ENCODE measurements around the gene KNTC1.
"Not testable (repeated sequence)": the region's sequence is repeated elsewhere in the genome, so short reads cannot be mapped to it uniquely, and the experiment has no call there.

Gene KNTC1

GRCh38 chr12:122558745-122559641 is 31.9 kb downstream of the KNTC1 start:
- DNase-seq (ENCODE audit: low spot score) = no peak

- no peak for DNase-seq (ENCODE audit: low spot score)
Measured at GRCh38 chr12:122560138-122560537, 33.1 kb downstream of the KNTC1 start.

DNA sequence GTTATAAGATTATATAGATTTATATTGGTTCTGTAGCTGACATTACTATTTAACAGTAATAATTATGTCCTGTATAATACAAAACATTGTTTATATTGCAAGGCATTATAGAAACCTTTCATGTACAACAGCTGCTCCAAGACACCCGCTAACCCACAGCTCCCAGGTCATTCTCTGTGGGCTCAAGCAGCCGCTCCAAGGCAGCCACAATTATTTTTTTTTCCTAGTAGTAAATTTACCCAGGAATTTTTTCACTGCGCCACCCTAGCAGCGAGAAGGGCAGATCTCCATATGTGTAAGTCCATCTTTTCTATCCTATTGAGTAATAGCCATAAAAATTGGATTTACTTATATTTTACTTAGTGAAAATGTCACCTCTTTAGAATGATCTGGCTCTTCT is 36.3 kb downstream of the KNTC1 start:
- no peak for DNase-seq (ENCODE audit: low spot score)

GRCh38 chr12:122566816-122567215 is 39.8 kb downstream of the KNTC1 start:
- DNase-seq (ENCODE audit: low spot score) = not testable (repeated sequence)

DNA sequence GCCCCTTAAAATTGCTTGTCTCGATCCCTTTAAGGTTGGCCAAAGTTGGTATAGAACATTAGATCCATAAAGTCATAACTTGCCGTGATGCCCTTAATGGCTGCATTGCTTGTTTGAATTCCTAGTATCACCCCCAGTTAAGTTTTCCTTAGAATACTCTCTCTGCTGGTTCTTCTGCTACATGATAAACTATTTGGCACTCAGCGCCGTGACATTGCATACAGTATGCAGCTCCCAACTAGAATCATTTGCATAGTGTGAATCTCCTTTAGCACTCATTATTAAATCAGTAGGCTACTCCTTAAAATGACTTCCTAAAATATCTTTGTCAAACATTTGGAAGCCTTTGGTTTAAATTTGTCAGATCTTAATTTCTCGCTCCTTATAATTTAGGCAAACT is 42.2 kb downstream of the KNTC1 start:
- no peak for DNase-seq (ENCODE audit: low spot score)

- DNase-seq (ENCODE audit: low spot score) = not testable (repeated sequence)
Measured at GRCh38 chr12:122570006-122570405, 43.0 kb downstream of the KNTC1 start.

- DNase-seq (ENCODE audit: low spot score) = no peak
Measured at GRCh38 chr12:122571821-122572220, 44.8 kb downstream of the KNTC1 start.

DNA sequence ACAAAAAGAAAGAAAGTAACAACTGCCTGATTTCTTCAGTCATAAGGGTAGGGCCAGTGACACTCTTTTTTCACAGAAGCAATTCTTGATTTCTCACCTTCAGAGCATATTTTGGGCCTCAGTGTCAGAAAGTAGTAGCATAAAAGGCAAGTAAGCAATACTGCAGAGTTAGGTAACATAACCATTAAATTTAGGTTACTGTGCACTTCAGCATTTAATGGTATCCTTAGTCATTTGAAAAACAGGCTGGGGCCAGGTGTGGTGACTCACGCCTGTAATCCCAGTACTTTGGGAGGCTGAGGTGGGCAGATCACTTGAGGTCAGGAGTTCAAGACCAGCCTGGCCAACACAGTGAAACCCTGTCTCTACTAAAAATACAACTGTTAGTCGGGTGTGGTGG is 56.2 kb downstream of the KNTC1 start:
- not testable (repeated sequence) for DNase-seq (ENCODE audit: low spot score)

DNA sequence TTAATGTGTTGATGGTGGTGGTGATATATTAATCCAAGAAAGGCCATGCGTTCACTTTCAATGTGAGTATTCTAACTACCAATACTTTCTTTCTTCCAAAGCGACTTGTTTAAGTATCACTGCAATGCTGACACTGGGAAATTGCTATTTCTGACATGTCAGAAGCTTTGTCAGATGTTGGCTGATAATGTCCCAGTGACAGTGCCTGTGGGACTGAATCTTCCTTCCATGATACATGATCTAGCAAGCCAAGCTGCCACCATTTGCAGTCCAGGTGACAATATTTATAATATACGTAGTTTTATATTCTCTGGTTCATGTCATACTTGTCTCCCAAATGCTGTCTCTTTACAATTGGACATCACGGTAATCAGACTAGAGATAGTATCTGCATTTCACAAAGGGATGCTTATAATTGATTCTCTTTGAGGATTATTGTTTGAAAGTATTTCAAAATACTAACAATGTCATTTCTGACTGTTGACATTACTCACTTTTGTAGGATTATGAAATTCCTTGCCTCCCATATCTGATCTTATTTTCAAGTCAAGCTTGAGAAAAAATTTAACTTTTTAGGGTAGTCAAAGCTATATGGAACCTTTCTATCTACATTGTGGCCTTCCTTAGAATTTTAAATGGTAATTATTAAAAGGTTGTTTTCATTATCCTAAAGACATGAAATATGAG is 57.3 kb downstream of the KNTC1 start:
- DNase-seq (ENCODE audit: low spot score) = no peak

GRCh38 chr12:122590990-122591389 is 63.9 kb downstream of the KNTC1 start:
- no peak for DNase-seq (ENCODE audit: low spot score)

DNA sequence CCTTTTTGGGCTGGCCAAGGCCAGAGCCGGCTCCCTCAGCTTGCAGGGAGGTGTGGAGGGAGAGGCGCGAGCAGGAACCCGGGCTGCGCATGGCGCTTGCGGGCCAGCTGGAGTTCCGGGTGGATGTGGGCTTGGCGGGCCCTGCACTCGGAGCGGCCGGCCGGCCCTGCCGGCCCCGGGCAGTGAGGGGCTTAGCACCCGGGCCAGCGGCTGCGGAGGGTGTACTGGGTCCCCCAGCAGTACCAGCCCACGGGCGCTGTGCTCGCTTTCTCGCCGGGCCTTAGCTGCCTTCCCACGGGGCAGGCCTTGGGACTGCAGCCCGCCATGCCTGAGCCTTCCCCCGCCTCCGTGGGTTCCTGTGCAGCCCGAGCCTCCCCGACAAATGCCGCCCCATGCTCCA is 64.9 kb downstream of the KNTC1 start:
- DNase-seq (ENCODE audit: low spot score) = not testable (repeated sequence)

DNA sequence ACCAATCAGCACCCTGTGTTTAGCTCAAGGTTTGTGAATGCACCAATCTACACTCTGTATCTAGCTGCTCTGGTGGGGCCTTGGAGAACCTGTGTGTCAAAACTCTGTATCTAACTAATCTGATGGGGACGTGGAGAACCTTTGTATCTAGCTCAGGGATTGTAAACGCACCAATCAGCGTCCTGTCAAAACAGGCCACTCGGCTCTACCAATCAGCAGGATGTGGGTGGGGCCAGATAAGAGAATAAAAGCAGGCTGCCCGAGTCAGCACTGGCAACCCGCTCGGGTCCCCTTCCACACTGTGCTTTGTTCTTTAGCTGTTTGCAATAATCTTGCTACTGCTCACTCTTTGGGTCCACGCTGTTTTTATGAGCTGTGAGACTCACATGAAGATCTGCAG is 65.5 kb downstream of the KNTC1 start:
- not testable (repeated sequence) for DNase-seq (ENCODE audit: low spot score)

DNA sequence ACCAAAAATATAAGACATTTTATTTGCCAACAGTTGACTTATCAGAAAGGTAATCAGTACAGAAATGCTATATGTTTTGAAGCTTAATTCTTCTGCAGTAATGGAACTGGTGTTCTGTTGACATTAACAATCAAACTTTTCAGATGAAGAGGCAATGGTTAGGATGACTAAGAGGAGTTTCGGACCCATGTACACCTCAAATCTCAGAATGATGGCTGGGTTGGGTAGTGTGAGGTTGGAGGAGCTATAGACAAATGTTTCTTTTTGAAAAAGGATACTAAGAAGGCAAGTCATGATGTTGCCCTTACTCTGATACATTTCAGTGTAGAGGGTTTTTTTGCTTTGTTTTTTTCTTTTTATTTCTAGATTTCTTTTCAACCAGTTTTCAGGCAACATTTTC is 66.9 kb downstream of the KNTC1 start:
- DNase-seq (ENCODE audit: low spot score) = no peak

- DNase-seq (ENCODE audit: low spot score) = no peak
Measured at GRCh38 chr12:122596838-122597237, 69.8 kb downstream of the KNTC1 start.

GRCh38 chr12:122602456-122602855 is 75.4 kb downstream of the KNTC1 start:
- DNase-seq (ENCODE audit: low spot score) = no peak

DNA sequence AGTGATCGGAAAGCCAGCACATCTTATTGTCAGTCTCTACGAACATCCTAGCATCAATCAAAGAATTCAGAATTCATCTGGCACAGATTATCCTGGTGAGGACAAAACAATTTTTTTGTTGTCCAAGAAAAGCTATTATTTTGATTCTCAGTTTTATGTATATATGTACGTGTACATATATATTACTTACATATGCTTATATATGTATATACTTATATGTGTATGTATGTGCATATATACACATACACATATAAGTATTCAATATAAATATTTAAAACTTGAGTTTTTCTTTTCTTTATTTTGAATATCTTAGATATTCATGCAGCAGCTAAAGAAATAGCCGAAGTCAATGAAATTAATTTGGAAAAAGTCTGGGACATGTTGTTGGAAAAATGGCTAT is 77.9 kb downstream of the KNTC1 start:
- DNase-seq (ENCODE audit: low spot score) = no peak

- DNase-seq (ENCODE audit: low spot score) = no peak
Measured at GRCh38 chr12:122609732-122610131, 82.7 kb downstream of the KNTC1 start.

DNA sequence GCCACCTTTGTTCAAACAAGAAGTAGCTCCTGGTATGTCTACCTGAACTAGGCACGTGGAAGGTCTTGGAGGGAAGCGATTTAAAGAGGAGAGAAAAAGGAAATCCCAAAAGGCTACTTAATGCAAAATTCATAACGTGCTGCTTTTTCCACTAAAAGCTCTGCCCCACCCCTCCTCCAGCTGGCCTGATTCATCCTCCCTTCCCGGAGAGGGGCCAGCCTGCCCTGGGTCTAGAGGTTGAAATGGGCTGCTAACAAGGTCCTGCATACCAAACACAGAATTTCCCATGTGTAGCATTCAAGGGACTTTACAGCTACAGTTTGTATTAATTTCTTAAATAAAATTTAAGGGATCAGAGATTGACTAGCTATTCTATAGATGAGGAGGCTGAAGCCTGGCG is 83.2 kb downstream of the KNTC1 start:
- no peak for DNase-seq (ENCODE audit: low spot score)

DNA sequence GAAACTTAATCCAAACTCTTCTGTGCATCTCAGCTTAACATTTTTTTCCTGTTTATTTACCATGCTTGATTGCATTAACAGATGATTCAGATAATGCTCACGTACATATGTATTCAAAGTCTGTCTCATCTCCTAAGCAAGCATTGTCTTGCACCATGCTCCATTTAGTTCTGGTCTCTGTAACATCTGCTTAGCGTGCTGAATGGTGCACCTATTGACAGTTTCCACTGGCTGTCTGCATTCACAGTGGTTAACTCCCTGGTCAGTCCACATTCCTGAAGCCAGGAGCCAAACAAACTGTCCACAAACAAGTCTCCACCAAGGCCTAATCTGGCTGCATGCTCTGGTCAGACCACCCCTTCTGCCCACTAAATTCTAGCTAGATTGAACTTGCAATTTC is 83.9 kb downstream of the KNTC1 start:
- DNase-seq (ENCODE audit: low spot score) = no peak

- no peak for DNase-seq (ENCODE audit: low spot score)
Measured at GRCh38 chr12:122614839-122615238, 87.8 kb downstream of the KNTC1 start.

DNA sequence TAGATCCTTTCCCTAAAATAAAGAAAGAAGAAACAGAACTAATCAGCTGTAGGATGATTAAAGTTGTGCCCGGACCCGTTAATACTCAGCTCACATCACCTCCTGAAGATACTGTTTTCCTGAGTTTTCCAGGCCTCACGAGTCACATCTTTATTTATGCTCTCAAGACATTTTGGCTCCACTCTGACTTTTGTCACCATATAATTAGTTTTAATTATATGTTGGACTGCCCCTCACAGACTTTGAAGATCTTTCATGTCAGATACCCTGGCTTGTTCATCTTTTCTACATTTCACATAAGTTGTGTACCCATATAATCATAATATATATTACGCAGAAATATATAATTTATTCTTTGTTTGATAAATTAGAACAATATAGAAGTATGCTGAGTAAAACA is 88.7 kb downstream of the KNTC1 start:
- no peak for DNase-seq (ENCODE audit: low spot score)

GRCh38 chr12:122635471-122635870 is 108.4 kb downstream of the KNTC1 start:
- no peak for DNase-seq (ENCODE audit: low spot score)

DNA sequence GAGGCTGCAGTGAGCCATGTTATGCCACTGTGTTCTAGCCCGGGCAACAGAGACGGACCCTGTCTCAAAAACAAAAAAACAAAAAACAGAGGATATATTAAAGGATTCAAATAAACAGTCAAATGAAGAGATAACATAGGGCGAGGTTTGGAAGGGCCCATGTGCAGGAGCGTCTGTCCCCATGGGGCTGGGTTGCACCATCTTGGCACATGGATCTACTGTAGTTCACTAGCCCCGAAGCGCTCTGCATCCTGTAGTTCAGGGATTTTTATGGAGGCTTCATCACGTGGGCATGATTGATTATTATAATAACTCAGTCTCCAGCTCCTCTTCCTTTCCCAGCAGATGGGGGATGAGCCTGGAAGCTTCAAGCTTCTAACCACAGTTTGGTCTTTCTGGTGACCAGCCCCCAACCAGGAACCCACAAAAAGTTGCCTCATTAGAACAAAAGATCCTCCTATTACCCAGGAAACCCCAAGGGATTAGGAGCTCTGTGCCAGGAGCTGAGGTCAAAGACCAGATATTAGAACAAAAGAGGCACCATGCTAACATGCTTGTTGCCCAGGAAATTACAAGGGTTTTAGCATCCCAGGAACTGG is 116.3 kb downstream of the KNTC1 start:
- no peak for DNase-seq (ENCODE audit: low spot score)
